Measurements from ENCODE around the gene HIVEP3.
"Not testable (repeated sequence)": the region's sequence is repeated elsewhere in the genome, so short reads cannot be mapped to it uniquely, and the experiment has no call there.

The HIVEP3 gene

GRCh38 chr1:41704196-41704595 lies 214.5 kb downstream of the HIVEP3 start:
- no peak for DNase-seq

GRCh38 chr1:41702771-41703170 lies 216.0 kb downstream of the HIVEP3 start:
- DNase-seq = no peak

- no peak for DNase-seq
Measured at GRCh38 chr1:41700986-41701535, 217.7 kb downstream of the HIVEP3 start.

GRCh38 chr1:41700581-41700980 lies 218.1 kb downstream of the HIVEP3 start:
- DNase-seq = no peak

- DNase-seq = no peak
Measured at GRCh38 chr1:41699861-41700248, 218.9 kb downstream of the HIVEP3 start.

GRCh38 chr1:41698916-41699860 lies 219.5 kb downstream of the HIVEP3 start:
- no peak for DNase-seq

GRCh38 chr1:41696381-41696780 lies 222.3 kb downstream of the HIVEP3 start:
- DNase-seq = no peak

GRCh38 chr1:41695118-41695745 lies 223.5 kb downstream of the HIVEP3 start:
- DNase-seq = no peak

GRCh38 chr1:41691966-41692365 lies 226.8 kb downstream of the HIVEP3 start:
- not testable (repeated sequence) for DNase-seq

GRCh38 chr1:41691424-41691823 lies 227.3 kb downstream of the HIVEP3 start:
- no peak for DNase-seq

GRCh38 chr1:41690331-41690730 lies 228.4 kb downstream of the HIVEP3 start:
- no peak for DNase-seq

GRCh38 chr1:41689558-41689981 lies 229.2 kb downstream of the HIVEP3 start:
- peak; percentile 54 for DNase-seq

- no peak for DNase-seq
Measured at GRCh38 chr1:41689139-41689538, 229.6 kb downstream of the HIVEP3 start.

- peak; percentile 54 for DNase-seq
Measured at GRCh38 chr1:41687007-41687406, 231.7 kb downstream of the HIVEP3 start.

- DNase-seq = peak; percentile 78
Measured at GRCh38 chr1:41683681-41684500, 234.8 kb downstream of the HIVEP3 start.

GRCh38 chr1:41682845-41683625 lies 235.7 kb downstream of the HIVEP3 start:
- DNase-seq = no peak

- no peak for DNase-seq
Measured at GRCh38 chr1:41682149-41682548, 236.6 kb downstream of the HIVEP3 start.

- no peak for DNase-seq
Measured at GRCh38 chr1:41681331-41682098, 237.2 kb downstream of the HIVEP3 start.

- no peak for DNase-seq
Measured at GRCh38 chr1:41679994-41680393, 238.7 kb downstream of the HIVEP3 start.

GRCh38 chr1:41679531-41679930 lies 239.2 kb downstream of the HIVEP3 start:
- peak; percentile 33 for DNase-seq
